ENCODE data around the gene PSMA3.
A peak's percentile ranks its signal among the peaks of the same experiment; 100 is the strongest.
"Not testable (repeated sequence)": the region's sequence is repeated elsewhere in the genome, so short reads cannot be mapped to it uniquely, and the experiment has no call there.

The PSMA3 gene

GRCh38 chr14:58244556-58245387 is at the start of gene PSMA3:
TSS of gene PSMA3 (plus strand) at chr14:58244843. CDS start at chr14:58244921, 78 bp downstream.
- peak; percentile 81 to 99 (median 95) for DNase-seq

GRCh38 chr14:58196198-58196597 is 48.4 kb upstream of the PSMA3 start:
- DNase-seq, result no peak

- DNase-seq, result no peak
Observed at GRCh38 chr14:58198086-58198485, 46.6 kb upstream of the PSMA3 start.

- DNase-seq, result peak; percentile 32 to 93 (median 73)
Observed at GRCh38 chr14:58199726-58200479, 44.7 kb upstream of the PSMA3 start, which contains the start of gene ACTR10. TSS of gene ACTR10 (plus strand) at chr14:58200149. CDS start at chr14:58200218, 69 bp downstream.

GRCh38 chr14:58200480-58200841 is 44.2 kb upstream of the PSMA3 start:
- peak in 1 of 51 donors; percentile 43 for DNase-seq

GRCh38 chr14:58200846-58201245 is 43.8 kb upstream of the PSMA3 start:
- DNase-seq, result no peak

- no peak for DNase-seq
Observed at GRCh38 chr14:58213176-58213575, 31.5 kb upstream of the PSMA3 start.

GRCh38 chr14:58215191-58215914 is 29.3 kb upstream of the PSMA3 start:
- no peak for DNase-seq

GRCh38 chr14:58216544-58216943 is 28.1 kb upstream of the PSMA3 start:
- DNase-seq, result no peak

GRCh38 chr14:58227096-58227819 is 17.4 kb upstream of the PSMA3 start:
- no peak for DNase-seq

GRCh38 chr14:58238252-58239243 is 6.1 kb upstream of the PSMA3 start:
- DNase-seq, result peak in 10 of 51 donors; percentile 1 to 39 (median 6)

GRCh38 chr14:58239244-58240195 is 5.1 kb upstream of the PSMA3 start:
- peak in 48 of 51 donors; percentile 5 to 87 (median 44) for DNase-seq

GRCh38 chr14:58243790-58244555 is 670 bp upstream of the PSMA3 start:
- peak in 2 of 51 donors; percentile 16 to 57 for DNase-seq

- no peak for DNase-seq
Observed at GRCh38 chr14:58245562-58245961, 919 bp downstream of the PSMA3 start.

- no peak for DNase-seq
Observed at GRCh38 chr14:58249611-58250010, 5.0 kb downstream of the PSMA3 start.

GRCh38 chr14:58258156-58258555 is 13.5 kb downstream of the PSMA3 start:
- DNase-seq, result no peak

- not testable (repeated sequence) for DNase-seq
Observed at GRCh38 chr14:58262005-58262404, 17.4 kb downstream of the PSMA3 start.

GRCh38 chr14:58265401-58265800 is 20.8 kb downstream of the PSMA3 start:
- DNase-seq, result no peak
